GM12878 (cell line): Measurements from ENCODE around the gene PCDHGA2.

Experiments used
- HCFC1 ChIP-seq: fragments of 150-350 bp; IDR thresholded peaks from 2 replicates; pipeline ENCODE4 v1.6.1; 2014; ENCODE audit warnings: low read length
- MYC ChIP-seq: IDR thresholded peaks from 2 replicates; pipeline ENCODE4 v1.6.1; 2011; ENCODE audit warnings: mild to moderate bottlenecking, low read length, moderate library complexity, inconsistent platforms; ENCODE audit not compliant: insufficient read depth, insufficient replicate concordance, insufficient read length, severe bottlenecking
- POLR2AphosphoS5 ChIP-seq: IDR thresholded peaks from 2 replicates; pipeline ENCODE4 v1.6.1; 2011; ENCODE audit warnings: mild to moderate bottlenecking, low read length, inconsistent platforms
- RBBP5 ChIP-seq: fragments of 200-600 bp; sonication (generic); conservative IDR thresholded peaks from 2 replicates; pipeline ENCODE4 v1.6.1; 2016
- SP1 ChIP-seq: IDR thresholded peaks from one replicate; pipeline ENCODE4 v1.6.1; 2011; ENCODE audit warnings: low read depth, low read length
- SREBF1 ChIP-seq: IDR thresholded peaks from 2 replicates; pipeline ENCODE4 v1.6.1; 2012; ENCODE audit warnings: mild to moderate bottlenecking, low read length
- TCF3 ChIP-seq: IDR thresholded peaks from 2 replicates; pipeline ENCODE4 v1.6.1; 2012; ENCODE audit warnings: low read depth, mild to moderate bottlenecking, low read length, borderline replicate concordance; ENCODE audit not compliant: insufficient read depth
- ZNF207 ChIP-seq: fragments of 450-650 bp; IDR thresholded peaks from 2 replicates; pipeline ENCODE4 v1.6.1; 2014; ENCODE audit warnings: antibody characterized with exemption, mild to moderate bottlenecking, borderline replicate concordance
- ZSCAN29 ChIP-seq: fragments of 450-650 bp; IDR thresholded peaks from 2 replicates; pipeline ENCODE4 v1.6.1; 2017; ENCODE audit warnings: mild to moderate bottlenecking, moderate library complexity
- TF ChIP-seq, protein P1 (sequence below), 3 experiments: IDR thresholded peaks in 2 of 3; conservative IDR thresholded peaks in 1 of 3; 2 replicates each; pipeline ENCODE4 v1.5.1; 2011; ENCODE audit warnings: low read depth in 3 of 3, low read length in 3 of 3, mild to moderate bottlenecking in 3 of 3, control low read depth in 2 of 3, moderate library complexity in 2 of 3, inconsistent platforms in 1 of 3, mixed read lengths in 1 of 3; ENCODE audit not compliant: control insufficient read depth in 2 of 3, insufficient read depth in 1 of 3; ENCODE audit errors: extremely low read depth in 1 of 3
- TF ChIP-seq, protein P2 (sequence below): fragments of 150-350 bp; IDR thresholded peaks from 2 replicates; pipeline ENCODE4 v1.6.1; 2016; ENCODE audit warnings: low read depth, low read length
- TF ChIP-seq, protein P3 (sequence below): IDR thresholded peaks from 2 replicates; pipeline ENCODE4 v1.6.1; 2011; ENCODE audit warnings: borderline replicate concordance, low read depth, mild to moderate bottlenecking, moderate library complexity, mixed read lengths, low read length; ENCODE audit not compliant: insufficient read depth; ENCODE audit errors: extremely low read length

DNA sequence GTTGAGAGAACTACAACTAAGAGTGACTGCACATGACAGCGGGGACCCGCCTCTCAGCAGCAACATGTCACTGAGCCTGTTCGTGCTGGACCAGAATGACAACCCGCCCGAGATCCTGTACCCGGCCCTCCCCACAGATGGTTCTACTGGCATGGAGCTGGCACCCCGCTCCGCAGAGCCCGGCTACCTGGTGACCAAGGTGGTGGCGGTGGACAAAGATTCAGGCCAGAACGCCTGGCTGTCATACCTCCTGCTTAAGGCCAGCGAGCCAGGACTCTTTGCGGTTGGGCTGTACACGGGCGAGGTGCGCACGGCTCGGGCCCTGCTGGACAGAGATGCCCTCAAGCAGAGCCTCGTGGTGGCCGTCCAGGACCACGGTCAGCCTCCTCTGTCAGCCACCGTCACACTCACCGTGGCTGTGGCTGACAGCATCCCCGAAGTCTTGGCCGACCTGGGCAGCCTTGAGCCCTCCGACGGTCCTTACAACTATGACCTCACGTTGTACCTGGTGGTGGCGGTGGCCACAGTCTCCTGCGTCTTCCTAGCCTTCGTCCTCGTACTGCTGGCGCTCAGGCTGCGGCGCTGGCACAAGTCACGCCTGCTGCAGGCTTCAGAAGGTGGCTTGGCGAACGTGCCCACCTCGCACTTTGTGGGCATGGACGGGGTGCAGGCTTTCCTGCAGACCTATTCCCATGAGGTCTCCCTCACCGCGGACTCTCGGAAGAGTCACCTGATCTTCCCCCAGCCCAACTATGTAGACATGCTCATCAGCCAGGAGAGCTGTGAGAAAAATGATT lies 46.1 kb downstream of the PCDHGA2 start:
- TF ChIP-seq POLR2AphosphoS5 (no peak), SP1 (no peak), MYC (no peak), ZSCAN29 (no peak), ZNF207 (no peak), TCF3 (no peak), HCFC1 (no peak), SREBF1 (no peak), RBBP5 (no peak)
- TF ChIP-seq, protein P1, sequence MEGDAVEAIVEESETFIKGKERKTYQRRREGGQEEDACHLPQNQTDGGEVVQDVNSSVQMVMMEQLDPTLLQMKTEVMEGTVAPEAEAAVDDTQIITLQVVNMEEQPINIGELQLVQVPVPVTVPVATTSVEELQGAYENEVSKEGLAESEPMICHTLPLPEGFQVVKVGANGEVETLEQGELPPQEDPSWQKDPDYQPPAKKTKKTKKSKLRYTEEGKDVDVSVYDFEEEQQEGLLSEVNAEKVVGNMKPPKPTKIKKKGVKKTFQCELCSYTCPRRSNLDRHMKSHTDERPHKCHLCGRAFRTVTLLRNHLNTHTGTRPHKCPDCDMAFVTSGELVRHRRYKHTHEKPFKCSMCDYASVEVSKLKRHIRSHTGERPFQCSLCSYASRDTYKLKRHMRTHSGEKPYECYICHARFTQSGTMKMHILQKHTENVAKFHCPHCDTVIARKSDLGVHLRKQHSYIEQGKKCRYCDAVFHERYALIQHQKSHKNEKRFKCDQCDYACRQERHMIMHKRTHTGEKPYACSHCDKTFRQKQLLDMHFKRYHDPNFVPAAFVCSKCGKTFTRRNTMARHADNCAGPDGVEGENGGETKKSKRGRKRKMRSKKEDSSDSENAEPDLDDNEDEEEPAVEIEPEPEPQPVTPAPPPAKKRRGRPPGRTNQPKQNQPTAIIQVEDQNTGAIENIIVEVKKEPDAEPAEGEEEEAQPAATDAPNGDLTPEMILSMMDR (IDR thresholded peaks at IDR 0.05 in 2 of 3, conservative IDR thresholded peaks at IDR 0.05 in 1 of 3; ENCODE audit: control insufficient read depth in 2 of 3, extremely low read depth in 1 of 3, insufficient read depth in 1 of 3, low read depth in 3 of 3, low read length in 3 of 3) = no peak
- TF ChIP-seq, protein P2, sequence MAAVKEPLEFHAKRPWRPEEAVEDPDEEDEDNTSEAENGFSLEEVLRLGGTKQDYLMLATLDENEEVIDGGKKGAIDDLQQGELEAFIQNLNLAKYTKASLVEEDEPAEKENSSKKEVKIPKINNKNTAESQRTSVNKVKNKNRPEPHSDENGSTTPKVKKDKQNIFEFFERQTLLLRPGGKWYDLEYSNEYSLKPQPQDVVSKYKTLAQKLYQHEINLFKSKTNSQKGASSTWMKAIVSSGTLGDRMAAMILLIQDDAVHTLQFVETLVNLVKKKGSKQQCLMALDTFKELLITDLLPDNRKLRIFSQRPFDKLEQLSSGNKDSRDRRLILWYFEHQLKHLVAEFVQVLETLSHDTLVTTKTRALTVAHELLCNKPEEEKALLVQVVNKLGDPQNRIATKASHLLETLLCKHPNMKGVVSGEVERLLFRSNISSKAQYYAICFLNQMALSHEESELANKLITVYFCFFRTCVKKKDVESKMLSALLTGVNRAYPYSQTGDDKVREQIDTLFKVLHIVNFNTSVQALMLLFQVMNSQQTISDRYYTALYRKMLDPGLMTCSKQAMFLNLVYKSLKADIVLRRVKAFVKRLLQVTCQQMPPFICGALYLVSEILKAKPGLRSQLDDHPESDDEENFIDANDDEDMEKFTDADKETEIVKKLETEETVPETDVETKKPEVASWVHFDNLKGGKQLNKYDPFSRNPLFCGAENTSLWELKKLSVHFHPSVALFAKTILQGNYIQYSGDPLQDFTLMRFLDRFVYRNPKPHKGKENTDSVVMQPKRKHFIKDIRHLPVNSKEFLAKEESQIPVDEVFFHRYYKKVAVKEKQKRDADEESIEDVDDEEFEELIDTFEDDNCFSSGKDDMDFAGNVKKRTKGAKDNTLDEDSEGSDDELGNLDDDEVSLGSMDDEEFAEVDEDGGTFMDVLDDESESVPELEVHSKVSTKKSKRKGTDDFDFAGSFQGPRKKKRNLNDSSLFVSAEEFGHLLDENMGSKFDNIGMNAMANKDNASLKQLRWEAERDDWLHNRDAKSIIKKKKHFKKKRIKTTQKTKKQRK = no peak
- TF ChIP-seq, protein P3, sequence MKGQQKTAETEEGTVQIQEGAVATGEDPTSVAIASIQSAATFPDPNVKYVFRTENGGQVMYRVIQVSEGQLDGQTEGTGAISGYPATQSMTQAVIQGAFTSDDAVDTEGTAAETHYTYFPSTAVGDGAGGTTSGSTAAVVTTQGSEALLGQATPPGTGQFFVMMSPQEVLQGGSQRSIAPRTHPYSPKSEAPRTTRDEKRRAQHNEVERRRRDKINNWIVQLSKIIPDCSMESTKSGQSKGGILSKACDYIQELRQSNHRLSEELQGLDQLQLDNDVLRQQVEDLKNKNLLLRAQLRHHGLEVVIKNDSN = no peak
